Measurements from ENCODE around the gene PMEPA1.

GRCh38 chr20:57735831-57736737 lies 26.3 kb upstream of the PMEPA1 start:
- TF ChIP-seq EP300 (IDR thresholded peaks at IDR 0.05) (no peak), POLR2AphosphoS5 (IDR thresholded peaks at IDR 0.05) (no peak), CTCF (IDR thresholded peaks at IDR 0.05) (no peak), POLR2A (IDR thresholded peaks at IDR 0.05; ENCODE audit: low read depth) (no peak)
